B cell (primary cell): ENCODE data around the gene CHMP2B. TPM values are rescaled to one million over a fixed set of nuclear protein-coding genes. Genes with fewer than 3 reads are reported as not detected.

Experiments used
- ATAC-seq: fragments of 200-7000 bp; cut with Tn5 transposase; one replicate; pipeline ENCODE4 v1.10.0; 2021; ENCODE audit warnings: low read depth, mild to moderate bottlenecking, moderate number of reproducible peaks, moderate library complexity
- CTCF ChIA-PET: fragments of 350-600 bp; sonication (Branson Sonifier 250); formaldehyde crosslinking; loops from one replicate; lab custom pipeline; 2021; ENCODE audit warnings: antibody characterized with exemption, inconsistent platforms; lab: Charles Lee
- POLR2A ChIA-PET: fragments of 350-600 bp; sonication (Branson Sonifier 250); formaldehyde crosslinking; loops from one replicate; lab custom pipeline; 2021; ENCODE audit warnings: antibody characterized with exemption; lab: Charles Lee
- DNase-seq: peaks from one replicate; pipeline ENCODE4 v3.0.0; 2013
- H2AFZ ChIP-seq: 2 replicates; pipeline ENCODE4 v1.6.1; 2012; ENCODE audit warnings: mild to moderate bottlenecking, low read depth, low read length; ENCODE audit not compliant: insufficient read depth, poor library complexity, severe bottlenecking
- H3K27ac ChIP-seq, 2 donors: 1 replicate in 1 of 2; 2 replicates in 1 of 2; pipeline ENCODE4 v1.5.1; 2012 to 2013; ENCODE audit warnings: low read length in 2 of 2, mild to moderate bottlenecking in 2 of 2, moderate library complexity in 1 of 2
- H3K27me3 ChIP-seq, 4 experiments: fragments of 200-600 bp in 1 of 4; sonication (generic) in 1 of 4; replicated peaks in 1 of 4; 1 replicate in 2 of 4; 2 replicates in 2 of 4; pipeline versions ENCODE4 v1.6.1 to v1.7.0; 2013 to 2016; ENCODE audit warnings: low read length in 3 of 4, mild to moderate bottlenecking in 2 of 4, mixed read lengths in 1 of 4, moderate library complexity in 1 of 4; ENCODE audit not compliant: insufficient read depth in 4 of 4, control insufficient read depth in 3 of 4; ENCODE audit errors: control extremely low read depth in 1 of 4
- H3K36me3 ChIP-seq, 2 experiments: replicated peaks in 1 of 2; 1 replicate in 1 of 2; 2 replicates in 1 of 2; pipeline versions ENCODE4 v1.6.1 to v1.7.1; 2013; ENCODE audit warnings: low read length in 1 of 2; ENCODE audit not compliant: insufficient read depth in 2 of 2, control insufficient read depth in 1 of 2; ENCODE audit errors: control extremely low read depth in 1 of 2, extremely low read depth in 1 of 2
- H3K4me1 ChIP-seq, 2 donors: fragments of 200-600 bp in 1 of 2; sonication (generic) in 1 of 2; 1 replicate in 1 of 2; 2 replicates in 1 of 2; pipeline versions ENCODE4 v1.5.1 to v1.6.1; 2013 to 2017; ENCODE audit warnings: low read length in 2 of 2; ENCODE audit not compliant: control insufficient read depth in 2 of 2, insufficient read depth in 2 of 2
- H3K4me2 ChIP-seq: replicated peaks from 2 replicates; pipeline ENCODE3; 2012; ENCODE audit warnings: mild to moderate bottlenecking, low read depth, low read length; ENCODE audit not compliant: poor library complexity, severe bottlenecking
- H3K4me3 ChIP-seq, 5 experiments: fragments of 200-600 bp in 1 of 5; sonication (generic) in 1 of 5; 1 replicate in 3 of 5; 2 replicates in 2 of 5; pipeline versions ENCODE4 v1.5.1 to v1.7.0; 2011 to 2016; ENCODE audit warnings: low read length in 4 of 5, mild to moderate bottlenecking in 4 of 5, low read depth in 2 of 5, control low read depth in 1 of 5, moderate library complexity in 1 of 5; ENCODE audit not compliant: insufficient read depth in 1 of 5; ENCODE audit errors: control extremely low read depth in 1 of 5, extremely low read depth in 1 of 5
- H3K79me2 ChIP-seq: fragments of 200-600 bp; sonication (generic); one replicate; pipeline ENCODE4 v1.6.0; 2016; ENCODE audit warnings: low read length; ENCODE audit not compliant: control insufficient read depth, insufficient read depth
- H3K9ac ChIP-seq: fragments of 200-600 bp; sonication (generic); 2 replicates; pipeline ENCODE4 v1.6.1; 2017; ENCODE audit warnings: mild to moderate bottlenecking, low read length, moderate library complexity
- H3K9me3 ChIP-seq, 3 donors: one replicate each; pipeline versions ENCODE4 v1.6.1 to v1.7.1; 2013; ENCODE audit warnings: low read length in 2 of 3; ENCODE audit not compliant: control insufficient read depth in 2 of 3, insufficient read depth in 1 of 3; ENCODE audit errors: control extremely low read depth in 1 of 3
- H4K20me1 ChIP-seq: 2 replicates; pipeline ENCODE4 v1.6.0; 2012; ENCODE audit warnings: mild to moderate bottlenecking, low read length; ENCODE audit not compliant: insufficient read depth, control insufficient read depth, poor library complexity, severe bottlenecking
- H3K27ac Mint-ChIP-seq: one replicate; pipeline ENCODE4 v1.8.0; 2021; ENCODE audit warnings: mixed read lengths
- H3K27me3 Mint-ChIP-seq: one replicate; pipeline ENCODE4 v1.8.0; 2021; ENCODE audit warnings: mixed read lengths
- H3K4me1 Mint-ChIP-seq: one replicate; pipeline ENCODE4 v1.8.0; 2021; ENCODE audit warnings: mixed read lengths
- H3K4me3 Mint-ChIP-seq: one replicate; pipeline ENCODE4 v1.8.0; 2021; ENCODE audit warnings: mixed read lengths
- H3K9me3 Mint-ChIP-seq: one replicate; pipeline ENCODE4 v1.8.0; 2022; ENCODE audit warnings: mixed read lengths; ENCODE audit not compliant: insufficient read depth
- EZH2 ChIP-seq: IDR thresholded peaks from 2 replicates; pipeline ENCODE4 v1.6.1; 2012; ENCODE audit warnings: borderline replicate concordance, low read depth, mild to moderate bottlenecking, moderate library complexity, low read length; ENCODE audit not compliant: insufficient read depth, poor library complexity, severe bottlenecking
- WGBS: methylation state at CpG from one replicate; pipeline ENCODE4 v1.1.5; 2013; ENCODE audit warnings: missing lambda C conversion rate; ENCODE audit not compliant: insufficient coverage; 5-methylcytosine and 5-hydroxymethylcytosine counted together
- intact Hi-C: fragments of 100-400 bp; cut with micrococcal nuclease; formaldehyde crosslinking; loops from one replicate; pipeline ENCODE4 v1.10.0; 2022
- polyA plus RNA-seq: library from polyadenylated mRNA; depleted of rRNA; stranded (reverse); fragments of >200 nt; gene quantifications from 2 replicates; pipeline ENCODE4 v1.2.3, GENCODE V29; 2012
- total RNA-seq, 2 donors: library from RNA; stranded (reverse); fragments of 120-200 nt in 1 of 2; gene quantifications; 1 replicate in 1 of 2; 2 replicates in 1 of 2; pipeline versions ENCODE4 v1.2.3 to v1.2.4, GENCODE V29; 2013 to 2022
- TF ChIP-seq, protein P1 (sequence below): fragments of 200-600 bp; IDR thresholded peaks from one replicate; pipeline ENCODE4 v1.8.0; 2022; ENCODE audit warnings: antibody characterized with exemption, mild to moderate bottlenecking

Gene CHMP2B
- total and polyA plus RNA-seq, 2 donors (not counting 1 experiment from before 2014, with no cell fraction given), result 18.4 to 25.0 TPM

DNA sequence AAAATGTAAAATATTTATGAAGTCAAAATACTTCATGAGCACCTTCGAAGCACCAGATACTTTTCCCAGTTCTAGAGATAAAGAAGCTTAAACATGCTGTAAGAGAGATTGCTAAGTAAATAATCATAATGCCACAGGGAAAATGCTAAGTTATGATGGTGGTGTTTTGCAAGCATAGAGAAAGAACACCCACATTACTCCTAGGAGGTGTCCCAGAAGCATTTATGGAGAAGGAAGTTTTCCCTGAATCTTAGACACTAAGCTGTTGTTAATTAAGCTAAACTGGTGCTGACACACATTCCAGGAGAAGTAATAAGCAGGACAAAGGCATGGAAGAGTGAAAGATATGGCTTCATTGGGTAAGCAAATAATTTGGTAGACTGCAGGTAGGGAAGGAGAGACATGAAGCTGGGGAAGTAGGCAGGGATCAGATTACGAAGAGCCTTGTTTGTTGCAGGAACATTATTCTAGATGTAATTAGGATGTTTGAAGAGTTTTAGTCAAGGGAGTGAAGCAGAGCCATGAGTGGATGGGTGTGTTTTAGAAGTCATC, 40.4 kb upstream of the CHMP2B start:
- H4K20me1 ChIP-seq, result no peaks in the 10 kb centered on the region
- no peaks in the 10 kb centered on the region for H3K4me1 Mint-ChIP-seq
- H3K27me3 Mint-ChIP-seq, result peaks cover 9% of the 10 kb centered on the region
- intact Hi-C loops, result no loop called here
- H3K27ac ChIP-seq, result no peak overlapping the region
- no peaks in the 10 kb centered on the region for H3K9me3 ChIP-seq
- CTCF ChIA-PET, result no interaction called here
- H3K4me1 ChIP-seq, result no peaks in the 10 kb centered on the region
- WGBS, result 91% methylated on average over 1 of the region's 2 CpGs
- DNase-seq (no peak), ATAC-seq (no peak)
- no peak overlapping the region for H3K4me3 ChIP-seq
- H3K27me3 ChIP-seq, result no peaks in the 10 kb centered on the region
- no peak overlapping the region for H3K9ac ChIP-seq
- no peak overlapping the region for H3K27ac Mint-ChIP-seq
- no peak for TF ChIP-seq EZH2
- TF ChIP-seq, protein P1, sequence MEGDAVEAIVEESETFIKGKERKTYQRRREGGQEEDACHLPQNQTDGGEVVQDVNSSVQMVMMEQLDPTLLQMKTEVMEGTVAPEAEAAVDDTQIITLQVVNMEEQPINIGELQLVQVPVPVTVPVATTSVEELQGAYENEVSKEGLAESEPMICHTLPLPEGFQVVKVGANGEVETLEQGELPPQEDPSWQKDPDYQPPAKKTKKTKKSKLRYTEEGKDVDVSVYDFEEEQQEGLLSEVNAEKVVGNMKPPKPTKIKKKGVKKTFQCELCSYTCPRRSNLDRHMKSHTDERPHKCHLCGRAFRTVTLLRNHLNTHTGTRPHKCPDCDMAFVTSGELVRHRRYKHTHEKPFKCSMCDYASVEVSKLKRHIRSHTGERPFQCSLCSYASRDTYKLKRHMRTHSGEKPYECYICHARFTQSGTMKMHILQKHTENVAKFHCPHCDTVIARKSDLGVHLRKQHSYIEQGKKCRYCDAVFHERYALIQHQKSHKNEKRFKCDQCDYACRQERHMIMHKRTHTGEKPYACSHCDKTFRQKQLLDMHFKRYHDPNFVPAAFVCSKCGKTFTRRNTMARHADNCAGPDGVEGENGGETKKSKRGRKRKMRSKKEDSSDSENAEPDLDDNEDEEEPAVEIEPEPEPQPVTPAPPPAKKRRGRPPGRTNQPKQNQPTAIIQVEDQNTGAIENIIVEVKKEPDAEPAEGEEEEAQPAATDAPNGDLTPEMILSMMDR, result no peak
- POLR2A ChIA-PET, result no interaction called here
- H3K4me2 ChIP-seq, result no peak overlapping the region
- H3K79me2 ChIP-seq, result no peaks in the 10 kb centered on the region
- no peaks in the 10 kb centered on the region for H3K36me3 ChIP-seq
- no peaks in the 10 kb centered on the region for H3K9me3 Mint-ChIP-seq
- no peak overlapping the region for H2AFZ ChIP-seq
- no peak overlapping the region for H3K4me3 Mint-ChIP-seq

DNA sequence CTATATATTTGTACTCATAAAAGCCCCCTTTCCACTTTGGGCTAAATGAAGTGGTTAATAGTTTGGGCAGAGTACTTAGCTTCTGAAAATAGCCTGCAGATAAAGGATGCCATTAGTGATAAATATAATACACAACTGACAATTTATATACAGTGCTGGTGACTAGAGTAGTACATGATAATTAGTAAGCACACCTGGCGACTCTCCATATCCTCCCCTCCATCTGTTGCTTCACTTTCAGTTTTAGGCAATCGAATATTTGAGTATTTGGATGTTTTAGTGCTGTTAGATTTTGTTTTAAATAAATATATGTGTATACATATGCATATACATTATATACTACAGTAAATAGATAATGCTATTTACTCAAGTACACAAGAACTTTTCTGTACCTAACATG, 35.9 kb upstream of the CHMP2B start:
- CTCF ChIA-PET, result no interaction called here
- peaks cover 0 to 6% (median 0%) of the 10 kb centered on the region in 3 donors for H3K9me3 ChIP-seq
- H3K4me1 ChIP-seq, result no peaks in the 10 kb centered on the region
- H3K27me3 Mint-ChIP-seq, result peaks cover 6% of the 10 kb centered on the region
- intact Hi-C loops, result no loop called here
- no peak for ATAC-seq
- no peaks in the 10 kb centered on the region for H3K79me2 ChIP-seq
- POLR2A ChIA-PET, result no interaction called here
- H2AFZ ChIP-seq, result no peak overlapping the region
- no peak overlapping the region for H3K27ac Mint-ChIP-seq
- DNase-seq, result no peak
- H4K20me1 ChIP-seq, result no peaks in the 10 kb centered on the region
- no peak overlapping the region for H3K4me3 Mint-ChIP-seq
- H3K27ac ChIP-seq, result no peak overlapping the region
- H3K27me3 ChIP-seq, result peaks cover 0 to 4% (median 0%) of the 10 kb centered on the region in 4 experiments
- no peaks in the 10 kb centered on the region for H3K36me3 ChIP-seq
- no peaks in the 10 kb centered on the region for H3K9me3 Mint-ChIP-seq
- WGBS, result no CpG with 5 or more reads among the region's 2 CpGs
- TF ChIP-seq, protein P1, result no peak
- no peak for TF ChIP-seq EZH2
- no peak overlapping the region for H3K4me3 ChIP-seq
- no peak overlapping the region for H3K9ac ChIP-seq
- H3K4me1 Mint-ChIP-seq, result no peaks in the 10 kb centered on the region
- no peak overlapping the region for H3K4me2 ChIP-seq
